Ectodermal cell (in vitro differentiated cells): ENCODE data around the gene EHBP1.
A peak's percentile ranks its signal among the peaks of the same experiment; 100 is the strongest.
"Not testable (repeated sequence)": the region's sequence is repeated elsewhere in the genome, so short reads cannot be mapped to it uniquely, and the experiment has no call there.

Experiments
- H3K27ac ChIP-seq: 2 replicates; pipeline ENCODE4 v1.7.0; 2013; ENCODE audit warnings: mild to moderate bottlenecking, low read depth, low read length; ENCODE audit not compliant: insufficient read depth, poor library complexity, severe bottlenecking
- H3K27me3 ChIP-seq: 2 replicates; pipeline ENCODE4 v1.7.0; 2013; ENCODE audit warnings: mild to moderate bottlenecking, low read length; ENCODE audit not compliant: insufficient read depth, control insufficient read depth, poor library complexity, severe bottlenecking
- H3K36me3 ChIP-seq: one replicate; pipeline ENCODE4 v1.7.0; 2013; ENCODE audit warnings: low read length; ENCODE audit not compliant: control insufficient read depth, insufficient read depth
- H3K4me1 ChIP-seq: one replicate; pipeline ENCODE4 v1.7.0; 2013; ENCODE audit warnings: low read length; ENCODE audit not compliant: control insufficient read depth, insufficient read depth
- H3K4me3 ChIP-seq: 2 replicates; pipeline ENCODE4 v1.7.0; 2013; ENCODE audit warnings: low read depth, low read length, control low read depth; ENCODE audit not compliant: insufficient read depth
- H3K9me3 ChIP-seq: 2 replicates; pipeline ENCODE4 v1.7.0; 2013; ENCODE audit warnings: mild to moderate bottlenecking, low read length, moderate library complexity; ENCODE audit not compliant: control insufficient read depth
- whole genome bisulfite sequencing, 2 experiments: methylation state at CpG; one replicate each; pipeline ENCODE4 v1.1.7; 2013; ENCODE audit warnings: missing lambda C conversion rate in 2 of 2; 5-methylcytosine and 5-hydroxymethylcytosine counted together

The EHBP1 gene

DNA sequence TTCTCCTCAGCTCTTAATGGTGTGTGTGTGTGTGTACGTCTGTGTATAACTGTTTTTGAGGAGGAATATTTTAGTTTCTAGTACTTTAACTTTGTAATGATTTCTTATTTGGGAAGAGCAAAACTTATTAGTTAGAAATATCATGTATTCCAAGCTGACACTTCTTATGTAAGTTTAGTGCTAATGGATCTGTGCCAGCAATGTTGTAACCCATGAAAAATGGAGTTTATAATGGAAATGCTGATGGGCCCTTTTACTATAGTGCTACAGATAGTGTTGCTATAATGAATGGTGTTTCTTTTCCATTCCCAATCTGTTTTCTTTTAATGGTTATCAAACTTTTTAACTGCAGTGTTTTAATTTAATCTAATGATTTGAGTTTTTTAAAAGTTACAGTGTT lies 295.3 kb downstream of the EHBP1 start:
- Histone ChIP-seq H3K9me3 (no peaks in the 10 kb centered on the region), H3K36me3 (no peaks in the 10 kb centered on the region), H3K27me3 (no peaks in the 10 kb centered on the region), H3K4me3 (no peak overlapping the region), H3K4me1 (peaks cover 3% of the 10 kb centered on the region), H3K27ac (no peak overlapping the region)
- WGBS, 2 experiments: 80 to 100% methylated on average over 1 of the region's 1 CpG

DNA sequence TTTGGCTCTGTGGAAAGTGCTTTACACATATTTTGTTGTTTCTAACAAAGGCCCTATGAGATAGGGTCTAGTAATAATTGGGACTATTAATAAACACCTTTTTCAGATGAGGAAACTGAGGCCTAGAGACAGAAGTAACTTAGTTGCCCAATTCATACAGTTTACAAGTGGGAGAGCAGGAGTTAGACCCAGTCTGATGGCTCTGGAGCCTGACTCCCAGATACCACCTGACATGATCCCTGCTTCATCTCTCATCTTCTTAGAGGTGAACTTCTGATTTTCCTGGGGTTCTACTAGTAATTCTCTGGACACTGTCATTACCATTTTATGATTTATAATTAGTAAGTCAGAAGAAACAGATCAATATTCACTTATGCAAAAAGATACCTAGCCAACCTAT lies 296.1 kb downstream of the EHBP1 start:
- Histone ChIP-seq H3K9me3 (no peaks in the 10 kb centered on the region), H3K36me3 (no peaks in the 10 kb centered on the region), H3K27me3 (no peaks in the 10 kb centered on the region)

DNA sequence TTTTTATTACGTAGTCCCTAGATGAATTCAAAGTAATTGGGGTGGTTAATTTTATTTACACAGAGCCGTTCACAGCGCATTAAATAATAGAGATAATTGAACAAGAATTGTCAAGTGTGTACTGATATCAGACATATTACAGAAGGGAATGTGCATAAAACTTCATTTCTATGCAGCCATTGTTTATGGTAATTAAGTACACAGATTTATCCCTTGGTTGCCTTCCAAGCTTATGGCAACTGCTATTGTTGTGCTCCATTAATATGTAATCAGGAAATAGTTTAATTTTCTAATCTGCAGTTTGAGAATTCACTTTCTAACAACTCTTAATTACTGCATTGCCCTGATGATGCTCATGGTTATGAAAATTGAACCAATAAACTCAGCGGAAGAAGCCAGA lies 297.8 kb downstream of the EHBP1 start:
- no peaks in the 10 kb centered on the region for H3K36me3 ChIP-seq
- WGBS, 2 experiments: 98 to 99% methylated on average over 4 of the region's 4 CpGs
- H3K4me3 ChIP-seq: no peak overlapping the region

More for the DNA sequence above, 296.1 kb downstream of the EHBP1 start:
- H3K4me3 ChIP-seq: no peak overlapping the region
- peaks cover 3% of the 10 kb centered on the region for H3K4me1 ChIP-seq
- no peak overlapping the region for H3K27ac ChIP-seq

DNA sequence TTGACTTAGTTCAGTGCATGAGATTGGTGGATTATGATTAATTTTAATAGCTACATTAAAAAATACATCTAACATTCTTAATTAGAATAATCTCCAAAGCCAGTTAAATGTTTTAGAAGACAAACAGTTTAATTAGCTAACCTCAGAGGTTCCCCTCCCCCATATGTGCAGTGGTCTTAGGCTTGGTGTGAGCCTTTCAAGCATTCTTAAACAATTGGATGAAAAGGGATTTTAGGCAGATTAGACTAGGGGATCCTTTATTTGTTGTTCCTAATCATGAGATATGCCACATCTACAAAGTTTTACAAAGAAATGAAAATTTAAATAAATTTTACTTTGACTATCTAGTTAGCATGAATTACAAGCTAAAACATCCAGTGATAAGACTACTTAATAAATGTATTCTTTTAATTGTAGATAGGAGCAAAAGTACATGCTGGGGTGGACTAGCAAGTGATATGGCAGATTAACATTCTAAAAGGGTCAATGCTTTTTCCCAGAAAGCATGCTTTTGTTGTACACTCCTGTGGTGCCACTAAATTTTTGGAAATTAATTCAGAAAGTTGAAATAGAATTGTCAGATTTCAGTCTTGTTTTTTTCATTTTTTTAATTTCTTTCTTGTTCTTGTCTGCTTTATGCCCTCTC lies 302.4 kb downstream of the EHBP1 start:
- Histone ChIP-seq H3K27ac (peak overlapping the region; percentile 8), H3K9me3 (no peaks in the 10 kb centered on the region), H3K36me3 (no peaks in the 10 kb centered on the region), H3K27me3 (no peaks in the 10 kb centered on the region), H3K4me3 (no peak overlapping the region), H3K4me1 (peaks cover 35% of the 10 kb centered on the region)

More for the DNA sequence above, 297.8 kb downstream of the EHBP1 start:
- no peak overlapping the region for H3K27ac ChIP-seq
- H3K27me3 ChIP-seq: no peaks in the 10 kb centered on the region
- H3K9me3 ChIP-seq: no peaks in the 10 kb centered on the region
- peaks cover 18% of the 10 kb centered on the region for H3K4me1 ChIP-seq

DNA sequence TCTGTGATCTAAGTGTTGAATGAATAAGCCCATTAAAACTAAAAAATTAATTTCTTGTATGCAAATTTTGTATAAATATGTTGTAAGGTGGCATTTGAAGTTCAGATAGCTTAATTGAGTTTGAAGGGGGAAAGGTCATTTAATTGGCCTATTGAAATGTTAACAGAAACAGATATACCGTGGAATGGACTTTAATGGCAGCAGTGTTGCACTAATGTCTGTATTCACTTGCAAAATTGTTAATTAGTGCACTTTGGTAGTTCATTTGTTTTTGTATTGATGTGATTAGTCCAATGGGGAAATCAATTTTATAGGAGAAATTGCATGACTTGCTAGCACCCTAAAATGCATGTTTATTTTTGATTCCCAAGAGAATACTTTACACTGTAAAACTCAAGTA lies 303.3 kb downstream of the EHBP1 start:
- Histone ChIP-seq H3K4me1 (peaks cover 43% of the 10 kb centered on the region), H3K27ac (no peak overlapping the region)

DNA sequence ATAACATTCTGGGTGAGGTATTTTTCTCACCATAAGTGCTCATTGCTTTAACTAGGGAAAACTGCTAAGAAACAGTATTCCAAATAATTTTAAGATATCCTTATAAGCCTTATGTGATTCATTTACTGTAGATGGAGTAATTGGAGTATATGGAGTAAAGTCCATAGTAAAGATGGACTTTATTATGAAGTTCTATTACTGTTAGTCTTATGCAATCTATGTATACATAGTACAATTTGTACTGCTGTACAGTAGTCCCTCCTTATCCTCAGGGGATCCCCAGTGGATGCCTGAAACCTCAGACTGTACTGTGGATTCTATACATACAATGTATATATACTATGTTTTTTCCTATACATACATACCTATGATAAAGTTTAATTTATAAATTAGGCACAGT lies 304.0 kb downstream of the EHBP1 start:
- Histone ChIP-seq H3K27me3 (no peaks in the 10 kb centered on the region), H3K27ac (no peak overlapping the region), H3K4me1 (peaks cover 47% of the 10 kb centered on the region), H3K36me3 (no peaks in the 10 kb centered on the region), H3K4me3 (no peak overlapping the region), H3K9me3 (no peaks in the 10 kb centered on the region)

More for the DNA sequence above, 303.3 kb downstream of the EHBP1 start:
- no peaks in the 10 kb centered on the region for H3K9me3 ChIP-seq
- no peaks in the 10 kb centered on the region for H3K27me3 ChIP-seq
- 32 to 45% methylated on average over 1 of the region's 1 CpG for WGBS, 2 experiments
- H3K36me3 ChIP-seq: no peaks in the 10 kb centered on the region
- no peak overlapping the region for H3K4me3 ChIP-seq

DNA sequence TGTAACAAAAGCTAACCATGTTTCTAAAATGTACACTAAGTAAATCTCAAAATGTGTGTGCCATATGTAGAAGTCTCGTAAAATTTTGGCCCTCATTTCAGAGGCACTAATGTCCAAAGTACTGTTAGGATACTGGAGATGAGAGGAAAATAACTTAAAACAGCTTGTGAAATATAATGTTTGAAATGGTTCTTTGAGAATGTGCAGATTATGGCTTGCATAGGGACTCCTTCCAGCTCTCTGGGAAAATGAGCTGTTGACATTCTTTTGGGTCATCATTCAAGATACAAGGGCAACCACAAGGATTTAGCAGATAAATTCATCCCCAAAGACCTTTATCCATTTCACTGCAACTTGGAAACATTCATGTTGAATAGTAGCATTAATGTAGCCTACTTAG lies 307.0 kb downstream of the EHBP1 start:
- H3K27me3 ChIP-seq: no peaks in the 10 kb centered on the region
- H3K4me1 ChIP-seq: peaks cover 36% of the 10 kb centered on the region
- WGBS, 2 experiments: 93 to 95% methylated on average over 1 of the region's 1 CpG
- H3K36me3 ChIP-seq: no peaks in the 10 kb centered on the region
- no peak overlapping the region for H3K27ac ChIP-seq
- H3K4me3 ChIP-seq: no peak overlapping the region
- H3K9me3 ChIP-seq: no peaks in the 10 kb centered on the region

DNA sequence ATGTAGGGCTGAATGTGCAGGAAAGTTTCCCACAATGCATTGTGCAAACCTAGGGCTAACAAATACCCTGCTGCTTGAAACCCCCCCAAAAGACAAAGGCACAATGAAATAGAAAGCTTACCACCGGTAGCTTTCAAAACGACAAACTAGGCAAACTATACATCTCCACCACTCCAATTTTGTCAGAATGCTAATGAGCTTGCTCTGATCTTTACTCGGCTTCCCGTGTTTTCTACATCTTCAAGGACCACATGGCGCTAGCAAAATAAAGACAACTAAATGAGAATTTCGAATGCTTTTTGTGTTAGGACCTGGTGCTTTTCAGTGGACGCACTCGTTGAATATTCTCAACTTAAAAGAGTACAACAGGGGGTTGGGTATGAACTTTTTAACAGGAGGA lies 307.9 kb downstream of the EHBP1 start:
- Histone ChIP-seq H3K9me3 (no peaks in the 10 kb centered on the region), H3K27me3 (no peaks in the 10 kb centered on the region), H3K4me1 (peaks cover 29% of the 10 kb centered on the region), H3K36me3 (no peaks in the 10 kb centered on the region), H3K4me3 (no peak overlapping the region), H3K27ac (peak overlapping the region; percentile 82)
- 18 to 28% methylated on average over 8 of the region's 8 CpGs for WGBS, 2 experiments

DNA sequence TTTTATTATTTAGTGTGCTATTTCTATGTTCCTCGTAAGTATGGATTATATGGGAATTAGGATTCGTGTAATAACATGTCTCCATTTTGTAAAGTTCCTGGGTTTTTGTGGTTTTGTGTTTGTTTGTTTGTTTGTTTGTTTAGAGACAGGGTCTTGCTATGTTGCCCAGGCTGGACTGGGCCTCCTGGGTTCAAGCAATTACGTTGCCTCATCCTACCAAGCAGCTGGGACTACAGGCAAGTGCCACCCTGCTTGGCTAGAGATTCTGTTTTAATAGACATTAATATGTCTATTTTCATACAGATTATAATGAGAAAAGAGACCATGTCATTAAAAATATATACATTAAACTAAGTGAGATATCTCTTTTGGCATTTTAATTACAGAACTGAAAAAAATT lies 309.9 kb downstream of the EHBP1 start:
- Histone ChIP-seq H3K27me3 (no peaks in the 10 kb centered on the region), H3K36me3 (no peaks in the 10 kb centered on the region), H3K4me1 (peaks cover 22% of the 10 kb centered on the region), H3K4me3 (no peak overlapping the region), H3K27ac (no peak overlapping the region), H3K9me3 (no peaks in the 10 kb centered on the region)
- 84 to 89% methylated on average over 3 of the region's 3 CpGs for WGBS, 2 experiments

DNA sequence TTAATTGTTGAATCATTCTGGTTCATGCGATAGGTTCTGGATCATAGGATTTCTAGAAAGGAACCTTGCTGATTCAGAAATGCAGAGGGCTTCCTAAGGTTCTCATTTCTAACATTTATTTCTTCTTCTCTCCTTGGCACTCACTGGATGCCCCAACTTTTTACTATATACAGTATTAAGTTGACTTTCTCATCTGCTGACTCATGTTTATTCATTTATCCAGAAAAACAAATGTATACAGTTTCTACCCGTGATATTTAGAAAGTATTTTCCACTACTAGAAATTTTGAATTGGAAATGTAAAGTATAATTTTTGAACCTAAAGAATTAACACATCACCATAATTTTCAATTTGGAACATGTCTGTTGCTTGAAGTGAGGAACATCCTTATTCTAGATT lies 312.9 kb downstream of the EHBP1 start:
- 100% methylated on average over 1 of the region's 2 CpGs for WGBS, 2 experiments
- H3K9me3 ChIP-seq: no peaks in the 10 kb centered on the region
- no peak overlapping the region for H3K27ac ChIP-seq
- no peak overlapping the region for H3K4me3 ChIP-seq
- H3K27me3 ChIP-seq: no peaks in the 10 kb centered on the region
- H3K4me1 ChIP-seq: peaks cover 8% of the 10 kb centered on the region
- H3K36me3 ChIP-seq: no peaks in the 10 kb centered on the region

DNA sequence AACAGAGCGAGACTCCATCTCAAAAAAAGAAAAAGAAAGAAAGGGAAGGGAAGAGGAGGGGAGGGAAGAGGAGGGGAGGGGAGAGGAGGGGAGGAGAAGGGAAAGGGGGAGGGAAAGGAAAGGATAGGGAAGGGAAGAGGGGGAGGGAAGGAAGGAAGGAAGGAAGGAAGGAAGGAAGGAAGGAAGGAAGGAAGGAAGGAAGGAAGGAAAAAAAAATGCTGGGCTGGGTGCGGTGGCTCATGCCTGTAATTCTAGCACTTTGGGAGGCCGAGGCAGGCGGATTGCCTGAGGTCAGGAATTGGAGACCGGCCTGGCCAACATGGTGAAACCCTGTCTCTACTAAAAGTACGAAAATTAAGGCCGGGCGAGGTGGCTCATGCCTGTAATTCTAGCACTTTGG lies 314.2 kb downstream of the EHBP1 start:
- H3K27me3 ChIP-seq, H3K4me3 ChIP-seq, H3K36me3 ChIP-seq, H3K4me1 ChIP-seq, H3K9me3 ChIP-seq, H3K27ac ChIP-seq: not testable (repeated sequence)
- WGBS, 2 experiments: 92 to 94% methylated on average over 8 of the region's 8 CpGs
